ENCODE measurements around the gene DUSP1.

The DUSP1 gene

GRCh38 chr5:172773481-172774469, 2.8 kb upstream of the DUSP1 start:
- no peak for DNase-seq (ENCODE audit: extremely low spot score)
- TF ChIP-seq ARNT (IDR thresholded peaks at IDR 0.05) (no peak), FOXM1 (IDR thresholded peaks at IDR 0.05; ENCODE audit: borderline replicate concordance) (no peak), TARDBP (IDR thresholded peaks at IDR 0.05) (no peak), SP1 (IDR thresholded peaks at IDR 0.05) (no peak), FOXK2 (IDR thresholded peaks at IDR 0.05) (no peak), L3MBTL2 (conservative IDR thresholded peaks at IDR 0.05) (no peak), BHLHE40 (IDR thresholded peaks at IDR 0.05; ENCODE audit: borderline replicate concordance) (no peak), PKNOX1 (IDR thresholded peaks at IDR 0.05) (no peak)
- POLR2A ChIA-PET, result interaction anchor here (2.5 to 4.5 kb wide), 2 partner anchors 27 to 57 kb away, joined by 8 to 27 read pairs; no protein-coding TSS in a partner anchor
- CTCF ChIA-PET, result interaction anchor here (1.1 to 6.3 kb wide), 5 partner anchors 17 to 488 kb away, joined by 3 to 50 read pairs (median 3); no protein-coding TSS in a partner anchor

GRCh38 chr5:172772112-172772906, 1.3 kb upstream of the DUSP1 start:
- TF ChIP-seq ARNT (IDR thresholded peaks at IDR 0.05) (peak; percentile 70), NFRKB (IDR thresholded peaks at IDR 0.05) (no peak), L3MBTL2 (conservative IDR thresholded peaks at IDR 0.05) (0 out of 2 replicates have a peak, but pooled peaks have one; percentile 30)
- CTCF ChIA-PET, result interaction anchor here (0.6 to 6.3 kb wide), 29 partner anchors 8 to 196 kb away, joined by 3 to 50 read pairs (median 4); no protein-coding TSS in a partner anchor
- DNase-seq (ENCODE audit: extremely low spot score), result peak; percentile 83
- POLR2A ChIA-PET, result interaction anchor here (0.9 to 4.5 kb wide), 21 partner anchors 8 to 557 kb away, joined by 3 to 37 read pairs (median 6); partner anchors contain the start of gene STC2

GRCh38 chr5:172771439-172772111, 580 bp upstream of the DUSP1 start:
- TF ChIP-seq LEF1 (IDR thresholded peaks at IDR 0.05; ENCODE audit: borderline replicate concordance) (no peak), L3MBTL2 (conservative IDR thresholded peaks at IDR 0.05) (peak; percentile 82)
- ChIA-PET POLR2A (interaction anchor here (0.5 to 4.5 kb wide), 41 partner anchors 8 to 558 kb away, joined by 3 to 37 read pairs (median 4); partner anchors contain the start of gene STC2), CTCF (interaction anchor here (0.6 to 6.3 kb wide), 24 partner anchors 11 to 197 kb away, joined by 3 to 50 read pairs (median 4); no protein-coding TSS in a partner anchor)
- DNase-seq (ENCODE audit: extremely low spot score), result no peak

GRCh38 chr5:172770374-172770674, 671 bp downstream of the DUSP1 start:
- TF ChIP-seq FOXA1 (IDR thresholded peaks at IDR 0.05) (no peak), TARDBP (IDR thresholded peaks at IDR 0.05) (no peak), BHLHE40 (IDR thresholded peaks at IDR 0.05; ENCODE audit: borderline replicate concordance) (no peak), CTBP1 (IDR thresholded peaks at IDR 0.05; ENCODE audit: borderline replicate concordance) (no peak), SUZ12 (IDR thresholded peaks at IDR 0.05) (no peak), ELF4 (IDR thresholded peaks at IDR 0.05) (no peak), FOXM1 (IDR thresholded peaks at IDR 0.05; ENCODE audit: borderline replicate concordance) (no peak), NFRKB (IDR thresholded peaks at IDR 0.05) (no peak), FOXK2 (IDR thresholded peaks at IDR 0.05) (no peak)
- no peak for DNase-seq (ENCODE audit: extremely low spot score)
- ChIA-PET CTCF (interaction anchor here (0.6 to 6.3 kb wide), 8 partner anchors 10 to 177 kb away, joined by 3 to 50 read pairs (median 4); no protein-coding TSS in a partner anchor), POLR2A (interaction anchor here (0.5 to 4.5 kb wide), 24 partner anchors 9 to 169 kb away, joined by 3 to 37 read pairs (median 5); no protein-coding TSS in a partner anchor)

GRCh38 chr5:172769616-172770373, 1.2 kb downstream of the DUSP1 start:
- no peak for DNase-seq (ENCODE audit: extremely low spot score)
- ChIA-PET POLR2A (interaction anchor here (0.5 to 4.5 kb wide), 22 partner anchors 8 to 170 kb away, joined by 3 to 37 read pairs (median 6); no protein-coding TSS in a partner anchor), CTCF (interaction anchor here (0.6 to 6.3 kb wide), 10 partner anchors 10 to 178 kb away, joined by 3 to 50 read pairs (median 4); no protein-coding TSS in a partner anchor)
- TF ChIP-seq PKNOX1 (IDR thresholded peaks at IDR 0.05), result peak; percentile 18; the same call in 1 of the 2 replicates
- no peak for TF ChIP-seq CTBP1 (IDR thresholded peaks at IDR 0.05; ENCODE audit: borderline replicate concordance)

- ChIA-PET CTCF (interaction anchor here (0.7 to 6.3 kb wide), 4 partner anchors 44 to 131 kb away, joined by 3 to 50 read pairs (median 4); no protein-coding TSS in a partner anchor), POLR2A (interaction anchor here (0.9 to 4.5 kb wide), 5 partner anchors 9 to 164 kb away, joined by 3 to 37 read pairs (median 27); no protein-coding TSS in a partner anchor)
- DNase-seq (ENCODE audit: extremely low spot score), result no peak
- no peak for TF ChIP-seq PKNOX1 (IDR thresholded peaks at IDR 0.05)
- no peak for TF ChIP-seq ARNT (IDR thresholded peaks at IDR 0.05)
- TF ChIP-seq SUZ12 (IDR thresholded peaks at IDR 0.05), result no peak
- TF ChIP-seq L3MBTL2 (conservative IDR thresholded peaks at IDR 0.05), result no peak
Observed at GRCh38 chr5:172769342-172769615, 1.7 kb downstream of the DUSP1 start.

All from HEK293T (cell line).